Stomach (tissue), 4 donors: ENCODE data around the gene FAM171A1.

Experiments used
- EP300 ChIP-seq: sonication (generic); formaldehyde crosslinking; IDR thresholded peaks from one replicate; pipeline ENCODE4 v1.6.1; 2017; ENCODE audit warnings: antibody characterized with exemption
- POLR2A ChIP-seq, 4 donors: fragments of 450-650 bp; IDR thresholded peaks; one replicate each; pipeline ENCODE4 v1.6.1; 2016; ENCODE audit warnings: antibody characterized with exemption in 4 of 4, control low read depth in 2 of 4, mild to moderate bottlenecking in 1 of 4, moderate library complexity in 1 of 4
- TF ChIP-seq, protein P1 (sequence below), 7 experiments: fragments of 450-650 bp in 4 of 7; fragments of 200-600 bp in 3 of 7; sonication (generic) in 3 of 7; IDR thresholded peaks; one replicate each; pipeline ENCODE4 v1.5.1; 2016 to 2019; ENCODE audit warnings: antibody characterized with exemption in 7 of 7, control low read depth in 2 of 7, mild to moderate bottlenecking in 1 of 7

DNA sequence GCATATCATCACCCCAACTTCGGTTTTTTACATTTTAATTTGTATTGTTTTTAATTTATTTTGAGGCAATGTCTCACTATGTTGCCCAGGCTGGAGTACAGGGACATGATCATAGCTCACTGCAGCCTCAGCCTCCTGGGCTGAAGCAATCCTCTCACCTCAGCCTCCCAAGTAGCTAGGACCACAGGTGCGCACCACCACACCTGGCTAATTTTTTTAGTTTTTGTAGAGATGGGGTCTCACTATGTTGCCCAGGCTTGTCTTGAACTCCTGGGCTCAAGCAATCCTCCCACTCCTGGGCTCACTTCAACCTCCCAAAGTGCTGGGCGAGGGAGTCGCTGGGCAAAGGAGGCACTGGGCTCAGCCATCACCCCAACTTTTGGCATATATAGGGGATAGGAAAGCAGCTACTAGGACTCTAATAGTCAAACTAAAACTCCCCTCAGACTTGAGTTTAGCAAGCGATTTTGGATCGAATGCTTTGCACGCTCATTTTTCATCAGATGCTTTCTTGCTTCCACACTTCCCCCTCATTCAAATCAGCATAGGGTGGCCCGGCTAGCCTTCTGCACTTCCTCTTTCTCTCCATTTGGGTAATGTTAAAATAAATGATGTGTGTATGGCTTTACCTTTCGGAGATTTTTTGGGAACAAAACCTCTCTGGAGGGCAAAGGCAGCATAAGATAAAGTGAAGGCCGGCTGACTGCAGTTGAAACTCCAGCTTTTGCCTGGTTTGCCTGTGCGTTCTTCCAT is 181.8 kb downstream of the FAM171A1 start:
- TF ChIP-seq EP300 (no peak), POLR2A (IDR thresholded peaks at IDR 0.05) (no peak)
- TF ChIP-seq, protein P1, sequence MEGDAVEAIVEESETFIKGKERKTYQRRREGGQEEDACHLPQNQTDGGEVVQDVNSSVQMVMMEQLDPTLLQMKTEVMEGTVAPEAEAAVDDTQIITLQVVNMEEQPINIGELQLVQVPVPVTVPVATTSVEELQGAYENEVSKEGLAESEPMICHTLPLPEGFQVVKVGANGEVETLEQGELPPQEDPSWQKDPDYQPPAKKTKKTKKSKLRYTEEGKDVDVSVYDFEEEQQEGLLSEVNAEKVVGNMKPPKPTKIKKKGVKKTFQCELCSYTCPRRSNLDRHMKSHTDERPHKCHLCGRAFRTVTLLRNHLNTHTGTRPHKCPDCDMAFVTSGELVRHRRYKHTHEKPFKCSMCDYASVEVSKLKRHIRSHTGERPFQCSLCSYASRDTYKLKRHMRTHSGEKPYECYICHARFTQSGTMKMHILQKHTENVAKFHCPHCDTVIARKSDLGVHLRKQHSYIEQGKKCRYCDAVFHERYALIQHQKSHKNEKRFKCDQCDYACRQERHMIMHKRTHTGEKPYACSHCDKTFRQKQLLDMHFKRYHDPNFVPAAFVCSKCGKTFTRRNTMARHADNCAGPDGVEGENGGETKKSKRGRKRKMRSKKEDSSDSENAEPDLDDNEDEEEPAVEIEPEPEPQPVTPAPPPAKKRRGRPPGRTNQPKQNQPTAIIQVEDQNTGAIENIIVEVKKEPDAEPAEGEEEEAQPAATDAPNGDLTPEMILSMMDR (IDR thresholded peaks at IDR 0.05), result no peak
